Measurements from ENCODE around the gene SETD4. TPM values are rescaled to one million over a fixed set of nuclear protein-coding genes. Genes with fewer than 3 reads are reported as not detected.

The SETD4 gene
- total and polyA plus RNA-seq, 2 of the 13 experiments (the other 11 are each of a cell fraction or from before 2014, with no cell fraction given): 7.1 to 14.4 TPM

DNA sequence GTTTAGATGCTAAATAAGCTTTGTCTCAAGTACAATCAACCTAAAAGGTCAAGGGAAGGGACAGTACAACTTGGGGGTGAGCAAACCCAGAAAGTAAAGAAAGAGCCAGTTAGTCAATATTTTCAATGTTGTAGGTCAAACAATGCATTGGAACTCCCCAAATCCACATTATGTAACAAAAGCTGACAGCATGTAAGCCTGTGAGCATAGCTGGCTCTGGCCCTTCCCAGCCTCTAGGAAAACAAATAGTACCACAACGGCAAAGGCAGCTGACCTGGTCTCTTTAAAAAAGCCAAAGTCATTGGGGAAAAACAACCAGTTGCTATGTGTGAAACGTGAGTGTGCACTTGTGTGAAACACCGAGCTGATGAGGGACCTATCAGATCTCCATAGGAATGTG lies 12.9 kb upstream of the SETD4 start (continued):
- TF ChIP-seq AKAP8 (CRISPR knock-in tag; IDR thresholded peaks at IDR 0.05) (no peak), NBN (conservative IDR thresholded peaks at IDR 0.05) (no peak), SRSF9 (IDR thresholded peaks at IDR 0.05; ENCODE audit: borderline replicate concordance, insufficient read depth, low read depth, low read length, poor library complexity, severe bottlenecking) (no peak), HNF4A (CRISPR knock-in tag; IDR thresholded peaks at IDR 0.05) (peak; percentile 26; the same call in 1 of the 2 replicates), ERF (CRISPR knock-in tag; IDR thresholded peaks at IDR 0.05) (0 out of 2 replicates have a peak, but pooled peaks have one; percentile 29), KMT2B (CRISPR knock-in tag; IDR thresholded peaks at IDR 0.05) (no peak), BCL6 (CRISPR knock-in tag; IDR thresholded peaks at IDR 0.05) (peak; percentile 91), TFAP4 (IDR thresholded peaks at IDR 0.05; ENCODE audit: borderline replicate concordance, low read depth) (peak; percentile 57; the same call in 1 of the 2 replicates), ZNF652 (CRISPR knock-in tag; IDR thresholded peaks at IDR 0.05; ENCODE audit: borderline replicate concordance, low read depth) (no peak), STAT5B (CRISPR knock-in tag; IDR thresholded peaks at IDR 0.05) (no peak), SOX5 (CRISPR knock-in tag; IDR thresholded peaks at IDR 0.05; ENCODE audit: borderline replicate concordance) (peak; percentile 96), MTF2 (CRISPR knock-in tag; IDR thresholded peaks at IDR 0.05; ENCODE audit: borderline replicate concordance) (no peak), ZNF737 (CRISPR knock-in tag; IDR thresholded peaks at IDR 0.05; ENCODE audit: borderline replicate concordance) (no peak), KDM1A (CRISPR knock-in tag; IDR thresholded peaks at IDR 0.05) (no peak), ZNF121 (CRISPR knock-in tag; IDR thresholded peaks at IDR 0.05) (no peak), IRX3 (CRISPR knock-in tag; IDR thresholded peaks at IDR 0.05; ENCODE audit: borderline replicate concordance, low read depth) (no peak), ZNF33A (CRISPR knock-in tag; IDR thresholded peaks at IDR 0.05; ENCODE audit: borderline replicate concordance) (no peak), FOSL2 (CRISPR knock-in tag; IDR thresholded peaks at IDR 0.05) (0 out of 2 replicates have a peak, but pooled peaks have one; percentile 13)
- TF ChIP-seq, protein P1, sequence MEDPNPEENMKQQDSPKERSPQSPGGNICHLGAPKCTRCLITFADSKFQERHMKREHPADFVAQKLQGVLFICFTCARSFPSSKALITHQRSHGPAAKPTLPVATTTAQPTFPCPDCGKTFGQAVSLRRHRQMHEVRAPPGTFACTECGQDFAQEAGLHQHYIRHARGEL (CRISPR knock-in tag; IDR thresholded peaks at IDR 0.05): no peak
- TF ChIP-seq, protein P2, sequence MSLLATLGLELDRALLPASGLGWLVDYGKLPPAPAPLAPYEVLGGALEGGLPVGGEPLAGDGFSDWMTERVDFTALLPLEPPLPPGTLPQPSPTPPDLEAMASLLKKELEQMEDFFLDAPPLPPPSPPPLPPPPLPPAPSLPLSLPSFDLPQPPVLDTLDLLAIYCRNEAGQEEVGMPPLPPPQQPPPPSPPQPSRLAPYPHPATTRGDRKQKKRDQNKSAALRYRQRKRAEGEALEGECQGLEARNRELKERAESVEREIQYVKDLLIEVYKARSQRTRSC (CRISPR knock-in tag; IDR thresholded peaks at IDR 0.05; ENCODE audit: low read depth): no peak
- TF ChIP-seq, protein P3, sequence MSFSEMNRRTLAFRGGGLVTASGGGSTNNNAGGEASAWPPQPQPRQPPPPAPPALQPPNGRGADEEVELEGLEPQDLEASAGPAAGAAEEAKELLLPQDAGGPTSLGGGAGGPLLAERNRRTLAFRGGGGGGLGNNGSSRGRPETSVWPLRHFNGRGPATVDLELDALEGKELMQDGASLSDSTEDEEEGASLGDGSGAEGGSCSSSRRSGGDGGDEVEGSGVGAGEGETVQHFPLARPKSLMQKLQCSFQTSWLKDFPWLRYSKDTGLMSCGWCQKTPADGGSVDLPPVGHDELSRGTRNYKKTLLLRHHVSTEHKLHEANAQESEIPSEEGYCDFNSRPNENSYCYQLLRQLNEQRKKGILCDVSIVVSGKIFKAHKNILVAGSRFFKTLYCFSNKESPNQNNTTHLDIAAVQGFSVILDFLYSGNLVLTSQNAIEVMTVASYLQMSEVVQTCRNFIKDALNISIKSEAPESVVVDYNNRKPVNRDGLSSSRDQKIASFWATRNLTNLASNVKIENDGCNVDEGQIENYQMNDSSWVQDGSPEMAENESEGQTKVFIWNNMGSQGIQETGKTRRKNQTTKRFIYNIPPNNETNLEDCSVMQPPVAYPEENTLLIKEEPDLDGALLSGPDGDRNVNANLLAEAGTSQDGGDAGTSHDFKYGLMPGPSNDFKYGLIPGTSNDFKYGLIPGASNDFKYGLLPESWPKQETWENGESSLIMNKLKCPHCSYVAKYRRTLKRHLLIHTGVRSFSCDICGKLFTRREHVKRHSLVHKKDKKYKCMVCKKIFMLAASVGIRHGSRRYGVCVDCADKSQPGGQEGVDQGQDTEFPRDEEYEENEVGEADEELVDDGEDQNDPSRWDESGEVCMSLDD (CRISPR knock-in tag; IDR thresholded peaks at IDR 0.05; ENCODE audit: borderline replicate concordance): peak; percentile 47; the same call in 1 of the 2 replicates
- TF ChIP-seq, protein P4, sequence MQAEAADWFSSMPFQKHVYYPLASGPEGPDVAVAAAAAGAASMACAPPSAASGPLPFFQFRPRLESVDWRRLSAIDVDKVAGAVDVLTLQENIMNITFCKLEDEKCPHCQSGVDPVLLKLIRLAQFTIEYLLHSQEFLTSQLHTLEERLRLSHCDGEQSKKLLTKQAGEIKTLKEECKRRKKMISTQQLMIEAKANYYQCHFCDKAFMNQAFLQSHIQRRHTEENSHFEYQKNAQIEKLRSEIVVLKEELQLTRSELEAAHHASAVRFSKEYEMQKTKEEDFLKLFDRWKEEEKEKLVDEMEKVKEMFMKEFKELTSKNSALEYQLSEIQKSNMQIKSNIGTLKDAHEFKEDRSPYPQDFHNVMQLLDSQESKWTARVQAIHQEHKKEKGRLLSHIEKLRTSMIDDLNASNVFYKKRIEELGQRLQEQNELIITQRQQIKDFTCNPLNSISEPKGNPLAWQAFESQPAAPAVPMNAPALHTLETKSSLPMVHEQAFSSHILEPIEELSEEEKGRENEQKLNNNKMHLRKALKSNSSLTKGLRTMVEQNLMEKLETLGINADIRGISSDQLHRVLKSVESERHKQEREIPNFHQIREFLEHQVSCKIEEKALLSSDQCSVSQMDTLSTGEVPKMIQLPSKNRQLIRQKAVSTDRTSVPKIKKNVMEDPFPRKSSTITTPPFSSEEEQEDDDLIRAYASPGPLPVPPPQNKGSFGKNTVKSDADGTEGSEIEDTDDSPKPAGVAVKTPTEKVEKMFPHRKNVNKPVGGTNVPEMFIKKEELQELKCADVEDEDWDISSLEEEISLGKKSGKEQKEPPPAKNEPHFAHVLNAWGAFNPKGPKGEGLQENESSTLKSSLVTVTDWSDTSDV (CRISPR knock-in tag; IDR thresholded peaks at IDR 0.05): no peak
- TF ChIP-seq, protein P5, sequence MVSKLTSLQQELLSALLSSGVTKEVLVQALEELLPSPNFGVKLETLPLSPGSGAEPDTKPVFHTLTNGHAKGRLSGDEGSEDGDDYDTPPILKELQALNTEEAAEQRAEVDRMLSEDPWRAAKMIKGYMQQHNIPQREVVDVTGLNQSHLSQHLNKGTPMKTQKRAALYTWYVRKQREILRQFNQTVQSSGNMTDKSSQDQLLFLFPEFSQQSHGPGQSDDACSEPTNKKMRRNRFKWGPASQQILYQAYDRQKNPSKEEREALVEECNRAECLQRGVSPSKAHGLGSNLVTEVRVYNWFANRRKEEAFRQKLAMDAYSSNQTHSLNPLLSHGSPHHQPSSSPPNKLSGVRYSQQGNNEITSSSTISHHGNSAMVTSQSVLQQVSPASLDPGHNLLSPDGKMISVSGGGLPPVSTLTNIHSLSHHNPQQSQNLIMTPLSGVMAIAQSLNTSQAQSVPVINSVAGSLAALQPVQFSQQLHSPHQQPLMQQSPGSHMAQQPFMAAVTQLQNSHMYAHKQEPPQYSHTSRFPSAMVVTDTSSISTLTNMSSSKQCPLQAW (CRISPR knock-in tag; IDR thresholded peaks at IDR 0.05): no peak

All from HepG2 (cell line).